HG02852 (cell line): ENCODE measurements around the gene EIF1AX.

Experiments
- ATAC-seq: cut with Tn5 transposase; IDR thresholded peaks from one replicate; pipeline ENCODE4 v1.9.1; 2021; ENCODE audit warnings: mild to moderate bottlenecking, moderate library complexity; ENCODE audit not compliant: unreplicated experiment

Gene EIF1AX

DNA sequence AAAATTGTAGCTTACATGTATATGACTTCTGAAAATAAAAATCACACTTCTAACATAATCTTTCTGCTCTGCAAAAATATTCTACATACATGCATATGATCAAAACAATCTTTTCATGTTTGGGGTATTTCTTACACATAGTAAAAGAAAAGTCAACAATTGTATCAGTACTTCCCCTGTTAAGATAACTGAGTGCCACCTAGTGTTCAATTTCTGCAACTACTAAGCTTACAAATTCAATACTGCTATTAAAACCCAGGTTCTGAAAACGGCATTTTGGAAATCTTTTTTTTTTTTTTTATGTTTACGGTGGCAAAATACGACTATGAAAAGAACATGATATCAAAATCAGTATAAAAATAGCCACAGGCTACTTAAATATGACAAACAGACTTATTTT lies 14.2 kb downstream of the EIF1AX start:
- peak; percentile 54 for ATAC-seq

GRCh38 chrX:20126833-20127232 lies 14.8 kb downstream of the EIF1AX start:
- peak; percentile 69 for ATAC-seq

- ATAC-seq = no peak
These were observed 16.7 kb downstream of the EIF1AX start for GRCh38 chrX:20124964-20125363.

DNA sequence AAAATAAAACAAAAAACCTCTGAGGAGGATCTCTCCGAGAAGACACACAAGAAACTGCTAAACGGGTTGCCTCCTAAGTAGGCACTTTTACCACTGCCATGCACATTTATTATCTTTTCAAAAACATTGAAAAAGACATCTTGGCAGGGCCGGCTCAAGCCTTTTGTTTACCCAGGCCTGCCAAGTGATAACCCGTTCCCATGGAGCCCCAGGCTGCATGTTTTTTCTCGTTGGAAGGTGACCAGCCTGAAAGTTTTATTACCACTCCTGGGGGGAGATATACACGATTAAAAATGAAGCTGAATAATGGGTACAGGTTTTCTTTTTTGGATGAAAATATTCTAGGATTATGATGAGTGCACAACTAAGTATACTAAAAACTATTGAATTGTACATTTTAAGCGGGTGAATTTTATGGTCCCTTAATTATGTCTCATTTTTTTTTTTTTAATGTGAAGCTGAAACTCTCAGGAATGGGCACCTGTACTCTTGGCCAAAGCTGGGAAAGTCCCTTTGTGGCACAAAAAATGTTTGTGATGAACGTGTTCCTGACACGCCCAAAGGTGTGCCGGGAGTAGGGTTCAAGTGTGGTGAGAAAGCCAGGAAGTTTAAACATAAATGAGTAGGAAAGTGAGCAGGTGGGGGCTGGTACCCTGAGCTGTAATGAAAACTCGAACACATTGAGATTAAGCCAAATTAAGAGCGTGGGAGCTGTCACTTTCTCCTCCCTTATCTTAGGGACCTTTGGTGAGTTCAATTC lies 23.4 kb downstream of the EIF1AX start:
- no peak for ATAC-seq

DNA sequence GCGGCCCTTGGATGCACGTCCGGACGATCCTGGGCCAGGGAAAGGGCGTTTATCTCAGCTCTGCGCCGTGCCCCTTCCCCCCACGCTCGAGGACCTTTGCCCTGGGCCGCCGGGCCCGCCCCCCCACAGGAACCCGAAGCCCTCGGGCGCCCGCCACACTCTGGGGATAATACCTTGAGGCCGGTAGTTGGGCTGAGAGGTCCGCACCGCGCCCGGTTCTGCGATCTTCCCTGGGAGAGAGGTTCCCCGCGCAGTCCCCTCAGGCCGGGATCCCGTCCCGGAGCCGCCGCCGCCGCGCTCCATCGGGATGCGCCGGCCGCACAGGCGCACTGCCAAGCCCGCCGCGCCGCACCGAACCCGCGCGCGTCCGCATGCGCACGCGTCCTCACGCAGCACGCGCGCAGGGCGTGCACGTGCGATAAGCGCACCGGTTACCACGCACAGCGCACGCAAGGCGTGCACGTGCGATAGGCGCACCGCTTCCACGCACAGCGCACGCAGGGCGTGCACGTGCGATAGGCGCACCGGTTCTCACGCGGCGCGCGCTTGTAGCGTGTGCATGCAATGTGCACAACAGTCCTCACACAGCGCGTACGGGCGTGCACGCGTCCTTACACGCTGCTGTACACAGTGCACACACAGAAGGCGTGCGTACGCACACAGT lies 24.9 kb downstream of the EIF1AX start, which contains the start of gene MAP7D2:
Gene MAP7D2, minus strand, starts transcription at position 331 of the 664 bp plus-strand sequence. Its CDS starts 28 bp downstream, at position 303.
- ATAC-seq = no peak

- ATAC-seq = no peak
These were observed 25.5 kb downstream of the EIF1AX start for GRCh38 chrX:20116087-20116576.

DNA sequence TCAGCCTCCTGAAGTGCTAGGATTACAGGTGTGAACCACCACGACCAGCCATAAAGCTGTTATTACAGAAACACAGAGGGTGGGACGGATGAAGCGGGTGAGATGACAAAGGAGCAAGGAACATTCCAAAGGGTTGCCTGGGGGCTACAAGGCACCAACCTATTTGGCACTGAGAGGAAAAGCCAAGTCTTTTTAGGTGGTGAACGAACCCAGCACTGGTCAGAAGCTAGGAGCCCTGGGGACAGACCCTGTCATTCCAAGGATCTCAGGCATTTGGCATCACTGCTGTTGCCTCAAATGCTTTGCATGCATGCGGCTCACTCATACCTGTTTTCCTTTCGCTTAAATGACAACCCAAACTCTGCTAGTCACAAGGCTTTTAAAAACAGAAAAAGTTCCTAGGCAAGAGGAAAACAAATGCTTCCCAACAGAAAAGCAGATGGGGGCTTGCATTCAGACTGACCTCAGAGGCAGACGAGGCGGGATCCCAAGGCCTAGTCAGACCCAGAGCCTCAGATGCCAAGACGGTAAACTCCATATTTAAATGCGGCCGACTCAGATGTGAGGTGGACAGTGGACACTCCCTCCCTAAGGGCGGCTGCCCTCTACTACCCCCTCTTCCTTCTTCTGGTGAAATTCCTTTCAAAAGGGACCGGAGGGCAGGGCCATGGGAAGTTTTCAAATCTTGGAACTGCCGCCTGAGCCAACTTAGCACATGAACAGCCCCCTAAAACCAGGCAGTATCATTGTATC lies 29.4 kb downstream of the EIF1AX start:
- ATAC-seq = no peak

- ATAC-seq = no peak
These were observed 30.4 kb downstream of the EIF1AX start for GRCh38 chrX:20111271-20111670.

GRCh38 chrX:20101934-20102581 lies 39.6 kb downstream of the EIF1AX start:
- no peak for ATAC-seq

DNA sequence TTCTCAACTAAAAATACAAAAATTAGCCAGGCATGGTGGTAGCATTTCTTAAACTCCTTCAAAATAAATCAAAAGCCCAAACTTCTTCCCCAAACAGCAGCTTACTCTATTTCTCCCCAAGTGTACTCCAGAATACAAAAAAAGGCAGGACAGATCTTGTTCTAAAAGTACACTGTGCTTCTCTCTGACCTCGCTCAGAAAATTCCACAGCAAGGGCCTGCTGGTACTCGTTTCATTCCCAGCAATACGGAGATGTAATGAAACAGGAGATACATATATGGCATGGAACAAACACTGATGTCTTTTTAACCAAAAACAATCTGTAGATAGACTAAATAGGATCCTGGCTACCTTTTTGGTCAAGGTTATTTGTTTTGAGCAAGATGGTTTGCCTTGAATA lies 50.1 kb downstream of the EIF1AX start:
- no peak for ATAC-seq

GRCh38 chrX:20089845-20090244 lies 51.8 kb downstream of the EIF1AX start:
- no peak for ATAC-seq

GRCh38 chrX:20080277-20080676 lies 61.4 kb downstream of the EIF1AX start:
- ATAC-seq = no peak
